OCI-LY3 (cell line): ENCODE results near the gene SPEM2.

Experiments
- H2AFZ ChIP-seq: fragments of 200-600, 300-600 bp; shearing (Covaris generic); 2 replicates; pipeline ENCODE4 v1.6.0; 2014; ENCODE audit warnings: antibody characterized with exemption, low read depth, low read length
- H3K27ac ChIP-seq: fragments of 200-600, 300-600 bp; sonication (generic); 2 replicates; pipeline ENCODE4 v1.5.1; 2014; ENCODE audit warnings: mild to moderate bottlenecking, low read length, moderate library complexity, mixed read lengths
- H3K27me3 ChIP-seq: fragments of 200-600, 300-600 bp; sonication (generic); 2 replicates; pipeline ENCODE4 v1.6.1; 2014; ENCODE audit warnings: low read depth, low read length, mixed read lengths
- H3K36me3 ChIP-seq: fragments of 200-600, 300-600 bp; sonication (generic); replicated peaks from 2 replicates; pipeline ENCODE3; 2014; ENCODE audit warnings: low read depth, low read length, mixed read lengths
- H3K4me1 ChIP-seq: fragments of 300-600, 200-600 bp; sonication (generic); 2 replicates; pipeline ENCODE4 v1.6.1; 2014; ENCODE audit warnings: low read length, mixed read lengths
- H3K4me2 ChIP-seq: fragments of 200-600, 300-600 bp; sonication (generic); 2 replicates; pipeline ENCODE4 v1.6.1; 2014; ENCODE audit warnings: low read length, mixed read lengths
- H3K4me3 ChIP-seq: fragments of 300-600, 200-600 bp; sonication (generic); 2 replicates; pipeline ENCODE4 v1.5.1; 2014; ENCODE audit warnings: antibody characterized with exemption, mild to moderate bottlenecking, low read length, moderate library complexity
- H3K79me2 ChIP-seq: fragments of 300-600, 200-600 bp; shearing (Covaris generic); 2 replicates; pipeline ENCODE4 v1.6.1; 2014; ENCODE audit warnings: mild to moderate bottlenecking, low read length, mixed read lengths
- H3K9ac ChIP-seq: fragments of 300-600, 200-600 bp; shearing (Covaris generic); 2 replicates; pipeline ENCODE4 v1.6.0; 2014; ENCODE audit warnings: mild to moderate bottlenecking, low read length, moderate library complexity
- H3K9me3 ChIP-seq: fragments of 200-600, 300-600 bp; shearing (Covaris generic); 2 replicates; pipeline ENCODE4 v1.6.1; 2014; ENCODE audit warnings: low read length, mixed read lengths; ENCODE audit not compliant: insufficient read depth
- H4K20me1 ChIP-seq: fragments of 200-600, 300-600 bp; sonication (generic); 2 replicates; pipeline ENCODE4 v1.6.1; 2016; ENCODE audit warnings: low read length, mixed read lengths; ENCODE audit not compliant: insufficient read depth
- CTCF ChIP-seq: fragments of 200-600, 300-600 bp; sonication (generic); IDR thresholded peaks from 2 replicates; pipeline ENCODE4 v1.5.1; 2014; ENCODE audit warnings: antibody characterized with exemption, low read length, low read depth
- EZH2phosphoT487 ChIP-seq: fragments of 200-600 bp; shearing (Covaris generic); IDR thresholded peaks from 2 replicates; pipeline ENCODE4 v1.6.1; 2018; ENCODE audit warnings: antibody characterized with exemption, mixed run types, low read depth

Gene SPEM2

DNA sequence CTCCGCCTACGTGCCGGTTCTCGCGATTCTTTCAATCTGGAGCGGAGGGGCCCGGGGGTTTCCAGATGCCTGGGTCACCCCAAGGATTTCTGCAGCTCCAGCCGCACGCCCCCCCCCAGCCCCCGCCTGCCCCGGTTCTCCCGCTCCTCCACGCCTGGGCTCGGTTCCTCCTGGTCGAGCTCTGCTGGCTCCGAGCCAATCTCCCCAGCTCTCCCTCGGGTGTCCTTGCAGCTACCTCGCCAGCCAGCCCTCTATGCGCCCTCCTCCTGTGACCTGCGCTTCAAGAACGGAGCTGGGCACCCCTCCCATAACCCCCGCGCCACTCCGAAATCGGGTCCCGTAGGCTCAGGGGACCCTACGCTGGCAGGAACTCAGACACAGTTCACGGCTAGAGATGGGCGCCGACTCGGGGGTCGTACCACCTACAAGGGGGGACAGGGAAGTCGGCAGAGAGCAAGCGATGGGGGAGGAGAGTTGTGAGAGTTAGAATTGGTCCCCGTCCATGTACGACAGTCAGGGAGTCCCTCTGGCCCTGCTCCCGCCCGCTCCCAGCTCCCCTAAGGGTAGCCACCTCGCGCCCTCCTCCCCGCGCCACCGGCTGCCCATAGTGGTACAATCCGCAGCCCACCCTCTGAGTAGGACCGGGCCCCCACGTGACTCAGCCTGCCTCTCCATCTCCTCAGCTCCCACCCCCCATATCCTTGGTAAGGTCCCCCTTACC lies 14.9 kb downstream of the SPEM2 start:
- Histone ChIP-seq H4K20me1 (no peaks in the 10 kb centered on the region), H3K27me3 (0 out of 2 replicates have a peak, but pooled peaks cover 3% of the 10 kb centered on the region), H3K79me2 (no peaks in the 10 kb centered on the region), H3K9ac (peak overlapping the region; percentile 35; the same call in 1 of the 2 replicates), H3K4me2 (peak overlapping the region; percentile 60), H3K36me3 (no peaks in the 10 kb centered on the region), H3K27ac (no peak overlapping the region), H2AFZ (no peak overlapping the region), H3K4me3 (peak overlapping the region; percentile 74), H3K4me1 (peaks cover 12% of the 10 kb centered on the region), H3K9me3 (no peaks in the 10 kb centered on the region)
- TF ChIP-seq CTCF (no peak), EZH2phosphoT487 (no peak)

GRCh38 chr17:7440834-7441195 lies 15.4 kb downstream of the SPEM2 start:
- Histone ChIP-seq H3K27ac (no peak overlapping the region), H3K4me2 (peak overlapping the region; percentile 60), H4K20me1 (no peaks in the 10 kb centered on the region), H3K9me3 (no peaks in the 10 kb centered on the region), H3K36me3 (no peaks in the 10 kb centered on the region), H3K9ac (no peak overlapping the region; the same call in 1 of the 2 replicates), H2AFZ (no peak overlapping the region), H3K4me1 (peaks cover 12% of the 10 kb centered on the region), H3K4me3 (peak overlapping the region; percentile 74), H3K27me3 (0 out of 2 replicates have a peak, but pooled peaks cover 3% of the 10 kb centered on the region), H3K79me2 (no peaks in the 10 kb centered on the region)
- no peak for TF ChIP-seq EZH2phosphoT487
- TF ChIP-seq CTCF = no peak

GRCh38 chr17:7441266-7441665 lies 15.8 kb downstream of the SPEM2 start:
- no peak overlapping the region for H2AFZ ChIP-seq
- H3K79me2 ChIP-seq = no peaks in the 10 kb centered on the region
- TF ChIP-seq CTCF = no peak
- no peak for TF ChIP-seq EZH2phosphoT487
- H3K36me3 ChIP-seq = no peaks in the 10 kb centered on the region
- H3K27ac ChIP-seq = no peak overlapping the region
- H4K20me1 ChIP-seq = no peaks in the 10 kb centered on the region
- no peak overlapping the region for H3K4me3 ChIP-seq
- H3K4me2 ChIP-seq = no peak overlapping the region
- H3K27me3 ChIP-seq = 0 out of 2 replicates have a peak, but pooled peaks cover 3% of the 10 kb centered on the region
- H3K4me1 ChIP-seq = peaks cover 8% of the 10 kb centered on the region; the same call in 1 of the 2 replicates
- no peak overlapping the region for H3K9ac ChIP-seq
- no peaks in the 10 kb centered on the region for H3K9me3 ChIP-seq

- Histone ChIP-seq H3K9ac (no peak overlapping the region), H3K36me3 (no peaks in the 10 kb centered on the region), H3K4me1 (peaks cover 6% of the 10 kb centered on the region; the same call in 1 of the 2 replicates), H3K4me2 (no peak overlapping the region), H3K27ac (no peak overlapping the region), H3K9me3 (no peaks in the 10 kb centered on the region), H4K20me1 (no peaks in the 10 kb centered on the region), H3K27me3 (0 out of 2 replicates have a peak, but pooled peaks cover 3% of the 10 kb centered on the region), H2AFZ (no peak overlapping the region), H3K4me3 (no peak overlapping the region), H3K79me2 (no peaks in the 10 kb centered on the region)
- TF ChIP-seq EZH2phosphoT487 = no peak
- no peak for TF ChIP-seq CTCF
These were observed 16.7 kb downstream of the SPEM2 start for GRCh38 chr17:7442142-7442541.
